Right lobe of liver (tissue), 6 donors: ENCODE data around the gene MBOAT2. TPM values are rescaled to one million over a fixed set of nuclear protein-coding genes. Genes with fewer than 3 reads are reported as not detected.

Source experiments
- ATAC-seq, 4 donors: fragments of 200-7000 bp; cut with Tn5 transposase; one replicate each; pipeline ENCODE4 v1.9.1; 2020; ENCODE audit warnings: mild to moderate bottlenecking in 4 of 4, moderate library complexity in 4 of 4
- DNase-seq, 3 donors: peaks; one replicate each; pipeline ENCODE4 v3.0.0-alpha.2; 2020
- H3K27ac ChIP-seq, 3 donors: fragments of 200-600 bp; one replicate each; pipeline ENCODE4 v1.8.0; 2022
- H3K27me3 ChIP-seq, 2 donors: fragments of 200-600 bp; one replicate each; pipeline ENCODE4 v1.8.0; 2022
- H3K36me3 ChIP-seq, 4 donors: fragments of 200-600 bp; sonication (generic) in 1 of 4; one replicate each; pipeline versions ENCODE4 v1.5.1 to v1.8.0; 2017 to 2022; ENCODE audit warnings: control low read depth in 1 of 4
- H3K4me1 ChIP-seq, 4 donors: fragments of 200-600 bp; sonication (generic) in 1 of 4; one replicate each; pipeline versions ENCODE4 v1.5.1 to v1.8.0; 2017 to 2022; ENCODE audit warnings: control low read depth in 1 of 4
- H3K4me3 ChIP-seq, 3 donors: fragments of 200-600 bp; one replicate each; pipeline ENCODE4 v1.8.0; 2022
- H3K9me3 ChIP-seq, 4 donors: fragments of 200-600 bp; sonication (generic) in 1 of 4; one replicate each; pipeline versions ENCODE4 v1.5.1 to v1.8.0; 2017 to 2022; ENCODE audit warnings: control low read depth in 1 of 4
- CTCF ChIP-seq, 4 donors: fragments of 200-600 bp in 3 of 4; fragments of 450-650 bp in 1 of 4; IDR thresholded peaks; one replicate each; pipeline versions ENCODE4 v1.5.1 to v1.8.0; 2016 to 2022; ENCODE audit warnings: antibody characterized with exemption in 4 of 4, mild to moderate bottlenecking in 2 of 4
- POLR2A ChIP-seq: fragments of 450-650 bp; IDR thresholded peaks from one replicate; pipeline ENCODE4 v1.6.1; 2017; ENCODE audit warnings: antibody characterized with exemption, mild to moderate bottlenecking
- WGBS: methylation state at CpG from one replicate; pipeline ENCODE4 v1.1.6; 2018; ENCODE audit warnings: low coverage, low lambda C conversion rate; ENCODE audit not compliant: insufficient coverage; ENCODE audit errors: missing lambda C conversion rate; 5-methylcytosine and 5-hydroxymethylcytosine counted together
- intact Hi-C, 2 donors: fragments of 100-400 bp; cut with DNase I; formaldehyde crosslinking; loops; one replicate each; pipeline versions ENCODE4 v1.11.2 to v1.14.1; 2022
- total RNA-seq, 6 experiments: library from RNA; depleted of rRNA in 2 of 6; stranded (reverse); fragments of >200 nt in 2 of 6; fragmentation: NEBNext Ultra II Directional in 3 of 6; extraction: Animal tissue kit (Norgen Biotek cat#: 25700) in 3 of 6; gene quantifications; one replicate each; pipeline versions ENCODE4 v1.1.0 to v1.2.4, GENCODE V29; 2016 to 2023
- donor health status: DM: no; HTN: yes; CAD: no.
- donor health status: DM: no; HTN: no; CAD: no.
- donor health status: DM: no; HTN: no; CAD: no.
- donor health status: DM: no; HTN: yes; CAD: no.
- donor health status: DM: no; HTN: yes; CAD: no.

MBOAT2 gene
- total RNA-seq, 6 experiments from 2014 or later = 0.50 to 1.9 (median 1.5) TPM

GRCh38 chr2:8831516-8831915, 172.0 kb downstream of the MBOAT2 start:
- no peaks in the 10 kb centered on the region for H3K9me3 ChIP-seq
- H3K36me3 ChIP-seq = no peaks in the 10 kb centered on the region
- no peaks in the 10 kb centered on the region for H3K27me3 ChIP-seq
- ATAC-seq (no peak), DNase-seq (no peak)
- TF ChIP-seq POLR2A (no peak), CTCF (IDR thresholded peaks at IDR 0.05) (no peak)
- WGBS = 95% methylated on average over 2 of the region's 2 CpGs
- no peak overlapping the region for H3K27ac ChIP-seq
- intact Hi-C loops = no loop called here
- H3K4me3 ChIP-seq = no peak overlapping the region
- H3K4me1 ChIP-seq = peaks cover 0 to 17% (median 0%) of the 10 kb centered on the region in 4 donors

GRCh38 chr2:8827729-8828128, 175.8 kb downstream of the MBOAT2 start:
- intact Hi-C loops = no loop called here

GRCh38 chr2:8822218-8822617, 181.3 kb downstream of the MBOAT2 start:
- H3K27ac ChIP-seq = peak overlapping the region; percentile 2 to 49 (median 17)
- DNase-seq (peak in 2 of 3 donors; percentile 60 to 63), ATAC-seq (peak; percentile 46 to 72 (median 53))
- intact Hi-C loops = no loop called here
- H3K4me1 ChIP-seq = peaks cover 0 to 28% (median 15%) of the 10 kb centered on the region in 4 donors
- WGBS = 46% methylated on average over 4 of the region's 4 CpGs
- TF ChIP-seq POLR2A = no peak
- TF ChIP-seq CTCF (IDR thresholded peaks at IDR 0.05) = no peak
- no peaks in the 10 kb centered on the region for H3K9me3 ChIP-seq
- H3K4me3 ChIP-seq = no peak overlapping the region
- peaks cover 0 to 19% (median under 1%) of the 10 kb centered on the region in 4 donors for H3K36me3 ChIP-seq
- H3K27me3 ChIP-seq = no peaks in the 10 kb centered on the region

More at GRCh38 chr2:8827729-8828128, 175.8 kb downstream of the MBOAT2 start:
- TF ChIP-seq CTCF (IDR thresholded peaks at IDR 0.05) = no peak
- no peak for TF ChIP-seq POLR2A
- peaks cover 0 to 7% (median 0%) of the 10 kb centered on the region in 4 donors for H3K4me1 ChIP-seq
- 93% methylated on average over 2 of the region's 2 CpGs for WGBS
- no peaks in the 10 kb centered on the region for H3K9me3 ChIP-seq
- no peak overlapping the region for H3K27ac ChIP-seq
- H3K27me3 ChIP-seq = no peaks in the 10 kb centered on the region
- ATAC-seq = no peak
- no peak for DNase-seq
- peaks cover 0 to 13% (median 0%) of the 10 kb centered on the region in 4 donors for H3K36me3 ChIP-seq
- H3K4me3 ChIP-seq = no peak overlapping the region

- ATAC-seq = peak; percentile 94 to 98 (median 96)
- intact Hi-C loops = no loop called here
- DNase-seq = peak; percentile 52 to 86 (median 73)
Measured at GRCh38 chr2:8821276-8822217, 181.9 kb downstream of the MBOAT2 start.

More at GRCh38 chr2:8821276-8822217, 181.9 kb downstream of the MBOAT2 start:
- no peaks in the 10 kb centered on the region for H3K9me3 ChIP-seq
- peaks cover 0 to 24% (median under 1%) of the 10 kb centered on the region in 4 donors for H3K36me3 ChIP-seq
- peaks cover 0 to 28% (median 15%) of the 10 kb centered on the region in 4 donors for H3K4me1 ChIP-seq
- 23% methylated on average over 7 of the region's 8 CpGs for WGBS
- peak overlapping the region in 2 of 3 donors; percentile 17 to 49 for H3K27ac ChIP-seq
- no peak for TF ChIP-seq CTCF (IDR thresholded peaks at IDR 0.05)
- TF ChIP-seq POLR2A = no peak
- H3K27me3 ChIP-seq = no peaks in the 10 kb centered on the region
- no peak overlapping the region for H3K4me3 ChIP-seq
